SK-MEL-5 (cell line): ENCODE results near the gene IMMP2L. TPM values are rescaled to one million over a fixed set of nuclear protein-coding genes. Genes with fewer than 3 reads are reported as not detected.

Experiments
- DNase-seq: peaks from one replicate; pipeline ENCODE4 v3.0.0-alpha.2; 2016; ENCODE audit warnings: low read depth, low spot score
- in situ Hi-C: cut with HindIII; loops from 2 replicates; pipeline ENCODE4 v1.10.0; 2016; ENCODE audit warnings: low sequenced_read_pairs, high pct_unique_total_duplicates, low pct_unique_long_range_greater_than_20kb
- total RNA-seq: library from RNA; depleted of rRNA; stranded (reverse); fragments of >200 nt; shearing (Covaris generic); gene quantifications from 2 replicates; pipeline ENCODE4 v1.2.3, GENCODE V29; 2014

The IMMP2L gene
- total RNA-seq, 1 experiment from 2014 or later: 58.2 TPM

DNA sequence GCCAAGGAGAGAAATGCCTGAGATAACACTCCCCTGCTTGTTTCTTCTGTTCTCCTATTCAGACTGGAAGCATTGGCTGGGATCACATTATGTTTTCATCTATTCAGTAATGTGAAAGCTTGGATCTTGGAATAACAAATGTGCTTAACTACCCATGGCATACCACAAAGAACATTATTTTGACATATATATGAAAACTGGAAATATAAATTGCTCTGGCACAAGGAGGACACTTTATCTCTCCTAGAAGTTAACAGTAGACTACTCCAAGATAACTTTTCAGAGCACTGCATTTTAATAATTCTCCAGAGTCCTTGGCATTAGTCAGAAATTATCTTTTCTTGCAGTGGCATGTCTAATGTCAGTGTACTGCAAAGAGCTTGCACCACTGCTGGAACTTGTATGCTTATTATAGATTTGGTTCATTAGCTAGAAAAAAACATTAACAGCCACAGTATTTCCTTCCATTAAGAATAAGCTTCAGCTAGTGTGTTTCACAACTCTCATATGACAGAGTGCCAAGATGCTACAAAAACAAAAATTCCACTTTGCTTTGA lies 640.6 kb downstream of the IMMP2L start:
- in situ Hi-C loops: no loop called here
- DNase-seq: no peak

GRCh38 chr7:110918949-110919548 lies 643.2 kb downstream of the IMMP2L start:
- in situ Hi-C loops: no loop called here
- no peak for DNase-seq

GRCh38 chr7:110914263-110914662 lies 648.0 kb downstream of the IMMP2L start:
- no peak for DNase-seq
- in situ Hi-C loops: no loop called here

GRCh38 chr7:110911632-110912031 lies 650.7 kb downstream of the IMMP2L start:
- no peak for DNase-seq
- in situ Hi-C loops: no loop called here

- no peak for DNase-seq
- in situ Hi-C loops: no loop called here
Observed at GRCh38 chr7:110909117-110909516, 653.2 kb downstream of the IMMP2L start.

GRCh38 chr7:110905773-110906566 lies 656.3 kb downstream of the IMMP2L start:
- in situ Hi-C loops: no loop called here
- DNase-seq: no peak

DNA sequence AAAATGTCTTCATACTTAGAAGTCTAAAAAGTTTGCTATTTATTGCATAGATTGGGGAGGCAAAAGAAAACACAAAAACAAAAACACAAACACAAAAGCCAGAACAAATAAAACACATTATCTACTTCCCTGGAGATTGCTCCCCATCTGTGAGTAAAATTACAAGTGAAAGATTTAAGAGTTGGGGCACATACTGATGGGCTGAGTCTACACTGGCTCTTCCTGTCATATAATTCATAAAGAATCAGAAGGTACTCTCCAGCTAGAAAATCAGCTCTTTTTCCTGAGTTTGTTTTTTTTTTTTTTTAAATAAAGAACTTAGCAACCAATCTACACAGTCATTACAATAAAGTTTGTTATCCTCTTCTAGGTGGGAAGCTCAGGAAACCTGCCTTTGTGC lies 663.8 kb downstream of the IMMP2L start:
- no peak for DNase-seq
- in situ Hi-C loops: no loop called here

GRCh38 chr7:110897538-110897937 lies 664.8 kb downstream of the IMMP2L start:
- in situ Hi-C loops: no loop called here
- no peak for DNase-seq

- in situ Hi-C loops: no loop called here
Observed at GRCh38 chr7:110894111-110894510, 668.2 kb downstream of the IMMP2L start.

GRCh38 chr7:110891197-110891596 lies 671.1 kb downstream of the IMMP2L start:
- DNase-seq: no peak
- in situ Hi-C loops: no loop called here

More at GRCh38 chr7:110894111-110894510, 668.2 kb downstream of the IMMP2L start:
- no peak for DNase-seq

GRCh38 chr7:110890101-110890500 lies 672.2 kb downstream of the IMMP2L start:
- in situ Hi-C loops: no loop called here
- no peak for DNase-seq

- in situ Hi-C loops: no loop called here
- no peak for DNase-seq
Observed at GRCh38 chr7:110889335-110889734, 673.0 kb downstream of the IMMP2L start.

GRCh38 chr7:110888641-110889040 lies 673.7 kb downstream of the IMMP2L start:
- DNase-seq: no peak
- in situ Hi-C loops: no loop called here

DNA sequence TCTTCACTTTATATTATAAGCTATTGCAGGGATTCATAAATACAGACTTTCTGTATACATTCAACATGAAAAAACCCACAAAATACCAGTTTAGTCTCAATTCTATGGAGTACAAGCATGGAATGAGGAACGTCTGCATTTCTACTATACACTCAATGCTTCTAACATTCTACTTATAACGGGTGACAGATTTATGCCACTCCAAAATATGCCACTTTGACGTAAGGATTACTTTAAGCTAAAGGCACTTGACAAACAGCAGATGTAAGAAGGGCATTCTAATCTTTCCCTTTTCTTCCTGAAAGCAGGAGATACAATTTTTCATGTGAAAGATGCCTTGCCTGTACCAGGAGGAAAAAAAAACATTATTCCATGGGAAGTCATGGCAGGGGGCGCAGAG lies 676.8 kb downstream of the IMMP2L start:
- DNase-seq: no peak
- in situ Hi-C loops: no loop called here

DNA sequence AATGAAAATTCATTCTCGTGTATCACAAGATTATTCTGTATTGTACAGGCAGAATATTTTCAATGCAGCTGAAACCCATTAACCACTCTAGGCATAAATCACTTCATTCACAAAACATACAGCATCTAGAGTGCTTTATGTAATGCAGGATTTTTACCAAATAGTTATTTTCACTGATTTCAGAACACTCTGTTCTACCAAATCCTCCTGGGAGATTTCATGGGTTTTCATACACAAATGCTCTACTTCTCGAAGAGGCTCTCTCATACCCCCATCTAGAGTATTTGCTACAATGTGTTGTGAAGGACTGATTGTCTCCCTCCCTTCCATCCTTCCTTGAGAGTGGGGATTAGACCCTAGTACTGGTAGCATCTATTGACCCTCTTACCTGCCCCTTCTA lies 680.6 kb downstream of the IMMP2L start:
- in situ Hi-C loops: no loop called here
- DNase-seq: no peak

DNA sequence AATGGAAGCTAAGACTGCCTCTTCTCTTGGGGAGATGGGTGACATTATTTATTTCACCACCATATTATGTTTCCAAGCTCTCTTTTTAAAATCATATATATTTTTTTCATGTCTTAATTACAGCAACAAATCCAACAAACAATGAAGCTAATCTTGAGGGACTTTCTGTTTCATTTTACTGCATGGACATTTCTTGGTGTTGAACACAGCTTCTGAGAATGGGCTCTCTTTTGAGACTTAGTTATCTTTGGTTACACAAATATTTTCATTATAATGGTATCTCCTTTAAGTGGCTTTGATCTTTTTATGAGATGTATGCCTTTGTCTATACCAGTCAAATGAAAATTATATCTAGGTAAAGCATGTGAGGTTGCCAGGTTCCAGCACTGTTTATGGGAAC lies 681.3 kb downstream of the IMMP2L start:
- DNase-seq: no peak
- in situ Hi-C loops: no loop called here

GRCh38 chr7:110877016-110877415 lies 685.3 kb downstream of the IMMP2L start:
- DNase-seq: no peak
- in situ Hi-C loops: no loop called here

- in situ Hi-C loops: no loop called here
Observed at GRCh38 chr7:110875346-110875745, 686.9 kb downstream of the IMMP2L start.

DNA sequence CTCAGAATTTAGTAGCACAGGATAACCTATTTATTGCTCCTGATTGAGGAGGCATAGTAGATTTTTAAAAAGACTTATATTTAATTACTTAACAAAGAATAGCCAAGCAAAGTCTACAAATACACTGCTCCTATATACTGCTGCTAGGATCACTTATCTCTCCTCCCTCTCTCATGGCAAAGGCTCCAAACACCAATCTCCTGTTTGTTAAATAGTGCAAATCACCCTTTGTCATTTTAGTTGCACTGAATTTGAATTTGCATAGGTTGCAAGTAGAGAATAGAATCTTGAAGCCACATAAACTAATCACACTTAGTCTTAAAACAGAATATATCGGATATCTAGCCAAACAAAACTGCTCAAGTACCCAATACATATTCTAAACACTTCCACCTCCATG lies 690.4 kb downstream of the IMMP2L start:
- in situ Hi-C loops: no loop called here
- no peak for DNase-seq

More at GRCh38 chr7:110875346-110875745, 686.9 kb downstream of the IMMP2L start:
- DNase-seq: no peak
